NT2/D1 (cell line): Measurements from ENCODE around the gene UBE2O.

Experiments used
- SUZ12 ChIP-seq: IDR thresholded peaks from 2 replicates; pipeline ENCODE4 v1.6.1; 2011; ENCODE audit not compliant: insufficient read length, insufficient read depth; ENCODE audit errors: extremely low read depth
- YY1 ChIP-seq: IDR thresholded peaks from 2 replicates; pipeline ENCODE4 v1.6.1; 2011; ENCODE audit not compliant: insufficient read length, insufficient read depth

GRCh38 chr17:76341301-76341700 lies 111.7 kb downstream of the UBE2O start:
- TF ChIP-seq YY1 (no peak), SUZ12 (no peak)
